GM12873 (cell line): Measurements from ENCODE around the gene S100A7.

Experiments used
- TF ChIP-seq, protein P1 (sequence below): IDR thresholded peaks from 2 replicates; pipeline ENCODE4 v1.5.1; 2012; ENCODE audit warnings: low read depth, mild to moderate bottlenecking, moderate library complexity, low read length, control low read depth; ENCODE audit not compliant: insufficient read depth; ENCODE audit errors: missing control alignments

S100A7 gene

GRCh38 chr1:153460551-153460950 is at the start of gene S100A7:
TSS of gene S100A7 (minus strand) at chr1:153460651. CDS start at chr1:153459013, 1,638 bp downstream.
- TF ChIP-seq, protein P1, sequence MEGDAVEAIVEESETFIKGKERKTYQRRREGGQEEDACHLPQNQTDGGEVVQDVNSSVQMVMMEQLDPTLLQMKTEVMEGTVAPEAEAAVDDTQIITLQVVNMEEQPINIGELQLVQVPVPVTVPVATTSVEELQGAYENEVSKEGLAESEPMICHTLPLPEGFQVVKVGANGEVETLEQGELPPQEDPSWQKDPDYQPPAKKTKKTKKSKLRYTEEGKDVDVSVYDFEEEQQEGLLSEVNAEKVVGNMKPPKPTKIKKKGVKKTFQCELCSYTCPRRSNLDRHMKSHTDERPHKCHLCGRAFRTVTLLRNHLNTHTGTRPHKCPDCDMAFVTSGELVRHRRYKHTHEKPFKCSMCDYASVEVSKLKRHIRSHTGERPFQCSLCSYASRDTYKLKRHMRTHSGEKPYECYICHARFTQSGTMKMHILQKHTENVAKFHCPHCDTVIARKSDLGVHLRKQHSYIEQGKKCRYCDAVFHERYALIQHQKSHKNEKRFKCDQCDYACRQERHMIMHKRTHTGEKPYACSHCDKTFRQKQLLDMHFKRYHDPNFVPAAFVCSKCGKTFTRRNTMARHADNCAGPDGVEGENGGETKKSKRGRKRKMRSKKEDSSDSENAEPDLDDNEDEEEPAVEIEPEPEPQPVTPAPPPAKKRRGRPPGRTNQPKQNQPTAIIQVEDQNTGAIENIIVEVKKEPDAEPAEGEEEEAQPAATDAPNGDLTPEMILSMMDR: no peak

- TF ChIP-seq, protein P1: peak; percentile 92
Measured at GRCh38 chr1:153509729-153510354, 49.4 kb upstream of the S100A7 start.

DNA sequence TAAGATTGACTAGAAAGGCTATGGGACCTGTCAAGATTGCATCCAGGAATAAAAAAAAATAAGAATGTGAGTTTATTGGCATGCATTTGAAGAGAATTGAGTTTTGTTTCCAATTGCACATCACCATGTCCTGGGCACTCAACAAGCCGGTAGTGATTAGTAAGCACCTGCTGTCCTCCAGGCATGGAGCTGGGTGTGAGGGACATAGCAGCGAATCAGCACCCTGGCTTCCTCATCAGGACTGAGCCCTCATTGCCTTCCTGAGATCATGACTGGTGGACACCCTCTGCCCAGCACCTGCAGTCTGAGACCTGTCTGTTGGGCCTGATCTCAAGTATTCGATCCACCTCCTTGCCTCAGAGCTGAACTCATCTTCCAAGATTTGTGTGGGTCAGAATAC is 48.6 kb upstream of the S100A7 start:
- TF ChIP-seq, protein P1: no peak

- TF ChIP-seq, protein P1: no peak
Measured at GRCh38 chr1:153507926-153508583, 47.6 kb upstream of the S100A7 start.

GRCh38 chr1:153506831-153507413 is 46.5 kb upstream of the S100A7 start:
- TF ChIP-seq, protein P1: no peak

GRCh38 chr1:153506386-153506785 is 45.9 kb upstream of the S100A7 start:
- TF ChIP-seq, protein P1: no peak

GRCh38 chr1:153505576-153505975 is 45.1 kb upstream of the S100A7 start:
- TF ChIP-seq, protein P1: no peak
